HepG2 (cell line): ENCODE data around the gene SYNPO. TPM values are rescaled to one million over a fixed set of nuclear protein-coding genes. Genes with fewer than 3 reads are reported as not detected.

ENCODE experiments used
- ATAC-seq: fragments of 200-7000 bp; cut with Tn5 transposase; 3 replicates; pipeline ENCODE4 v1.9.1; 2020; ENCODE audit warnings: mild to moderate bottlenecking, moderate library complexity
- BruUV-seq: library from RNA; stranded (reverse); fragments of 400-500 nt; replicated peaks from 2 replicates; lab custom pipeline; 2021; lab: Mats Ljungman, UMichigan
- CTCF ChIA-PET: fragments of 300-600 bp; formaldehyde crosslinking; extraction: SDS; loops from one replicate; lab custom pipeline; 2021; ENCODE audit warnings: low total read pairs, inconsistent platforms, low intra/inter-chr PET ratio; lab: Yijun Ruan, JAX
- POLR2A ChIA-PET: fragments of 350-600 bp; sonication (Branson Sonifier 250); formaldehyde crosslinking; loops from one replicate; lab custom pipeline; 2020; ENCODE audit warnings: antibody characterized with exemption, inconsistent platforms; lab: Yijun Ruan, JAX
- DNase-seq: peaks from one replicate; pipeline ENCODE4 v3.0.0-alpha.2; 2015; ENCODE audit warnings: low spot score
- FAIRE-seq: peaks from 3 replicates; lab custom pipeline; 2011; peaks lifted over from hg19 to GRCh38; lab: Jason Lieb, UNC
- H2AFZ ChIP-seq: one replicate; pipeline ENCODE4 v1.6.1; 2011; ENCODE audit warnings: low read length, inconsistent platforms
- H3K27ac ChIP-seq: fragments of 300-600 bp; 3 replicates; pipeline ENCODE4 v1.8.0; 2011; ENCODE audit warnings: mixed run types, mild to moderate bottlenecking, mixed read lengths, low read length, inconsistent platforms; ENCODE audit not compliant: insufficient read depth; ENCODE audit errors: extremely low read length
- H3K27me3 ChIP-seq, 2 experiments: fragments of 200-600 bp in 1 of 2; 2 replicates in 1 of 2; 3 replicates in 1 of 2; pipeline versions ENCODE4 v1.6.0 to v1.8.0; 2011; ENCODE audit warnings: low read length in 2 of 2, mild to moderate bottlenecking in 2 of 2, moderate library complexity in 2 of 2, inconsistent platforms in 1 of 2; ENCODE audit not compliant: insufficient read depth in 2 of 2, control insufficient read depth in 1 of 2
- H3K36me3 ChIP-seq, 2 experiments: fragments of 200-600 bp in 1 of 2; replicated peaks in 1 of 2; 2 replicates in 1 of 2; 3 replicates in 1 of 2; pipeline versions ENCODE4 v1.5.1 to v1.8.0; 2011; ENCODE audit warnings: low read length in 2 of 2, inconsistent platforms in 1 of 2; ENCODE audit not compliant: insufficient read depth in 2 of 2, control insufficient read depth in 1 of 2
- H3K4me1 ChIP-seq: 2 replicates; pipeline ENCODE4 v1.5.1; 2012; ENCODE audit warnings: low read length, inconsistent platforms; ENCODE audit not compliant: insufficient read depth
- H3K4me2 ChIP-seq: 2 replicates; pipeline ENCODE4 v1.6.0; 2011; ENCODE audit warnings: low read depth, low read length, inconsistent platforms
- H3K4me3 ChIP-seq, 3 experiments: fragments of 200-600 bp in 1 of 3; sonication (generic), shearing (Covaris generic) in 1 of 3; replicated peaks in 1 of 3; 2 replicates each; pipeline ENCODE4 v1.5.1; 2011 to 2016; ENCODE audit warnings: low read length in 3 of 3, inconsistent platforms in 2 of 3, low read depth in 2 of 3, mild to moderate bottlenecking in 2 of 3, control low read depth in 1 of 3, mixed read lengths in 1 of 3; ENCODE audit not compliant: insufficient read depth in 1 of 3
- H3K79me2 ChIP-seq: one replicate; pipeline ENCODE4 v1.6.1; 2011; ENCODE audit warnings: low read length, inconsistent platforms; ENCODE audit not compliant: insufficient read depth
- H3K9ac ChIP-seq: 2 replicates; pipeline ENCODE4 v1.6.0; 2011; ENCODE audit warnings: mild to moderate bottlenecking, low read depth, low read length, inconsistent platforms; ENCODE audit not compliant: insufficient read depth
- H3K9me3 ChIP-seq: 2 replicates; pipeline ENCODE4 v1.5.1; 2012; ENCODE audit warnings: mild to moderate bottlenecking, low read length
- H4K20me1 ChIP-seq: 2 replicates; pipeline ENCODE4 v1.6.0; 2011; ENCODE audit warnings: inconsistent platforms, mild to moderate bottlenecking, low read length, moderate library complexity; ENCODE audit not compliant: insufficient read depth
- ESRRA ChIP-seq: sonication (generic); formaldehyde crosslinking; IDR thresholded peaks from 2 replicates; pipeline ENCODE4 v1.5.1; 2020; ENCODE audit warnings: mild to moderate bottlenecking, low read depth, missing genetic modification reagents
- JDP2 ChIP-seq: sonication (generic); formaldehyde crosslinking; IDR thresholded peaks from 2 replicates; pipeline ENCODE4 v1.8.1; 2022; ENCODE audit warnings: missing genetic modification reagents, borderline replicate concordance
- MZF1 ChIP-seq: sonication (generic); formaldehyde crosslinking; IDR thresholded peaks from 2 replicates; pipeline ENCODE4 v1.8.1; 2023; ENCODE audit warnings: mild to moderate bottlenecking, missing genetic modification reagents, borderline replicate concordance
- SAFB2 ChIP-seq: sonication (generic); formaldehyde crosslinking; IDR thresholded peaks from 2 replicates; pipeline ENCODE4 v1.5.1; 2020; ENCODE audit warnings: missing genetic modification reagents, low read depth, mild to moderate bottlenecking, borderline replicate concordance
- SRSF1 ChIP-seq: fragments of 200-400 bp; formaldehyde crosslinking; optimal IDR thresholded peaks from 2 replicates; pipeline ENCODE3; 2017; ENCODE audit warnings: mild to moderate bottlenecking, low read depth, low read length, moderate library complexity
- TOE1 ChIP-seq: sonication (generic); formaldehyde crosslinking; IDR thresholded peaks from 2 replicates; pipeline ENCODE4 v1.4.0; 2020; ENCODE audit warnings: mild to moderate bottlenecking, missing genetic modification reagents
- ZIK1 ChIP-seq: sonication (generic); formaldehyde crosslinking; IDR thresholded peaks from 2 replicates; pipeline ENCODE4 v1.5.0; 2020; ENCODE audit warnings: mild to moderate bottlenecking, low read depth, missing genetic modification reagents, borderline replicate concordance
- ZNF350 ChIP-seq: sonication (generic); formaldehyde crosslinking; IDR thresholded peaks from 2 replicates; pipeline ENCODE4 v1.4.0; 2020; ENCODE audit warnings: mild to moderate bottlenecking, low read depth, missing genetic modification reagents, borderline replicate concordance
- ZNF678 ChIP-seq: sonication (generic); formaldehyde crosslinking; IDR thresholded peaks from 2 replicates; pipeline ENCODE4 v1.4.0; 2020; ENCODE audit warnings: mild to moderate bottlenecking, missing genetic modification reagents
- ZNF775 ChIP-seq: sonication (generic); formaldehyde crosslinking; IDR thresholded peaks from 2 replicates; pipeline ENCODE4 v1.4.0; 2020; ENCODE audit warnings: missing genetic modification reagents, mild to moderate bottlenecking, moderate library complexity, borderline replicate concordance
- ZNF879 ChIP-seq: sonication (generic); formaldehyde crosslinking; IDR thresholded peaks from 2 replicates; pipeline ENCODE4 v1.8.1; 2023; ENCODE audit warnings: missing genetic modification reagents
- WGBS: methylation state at CpG from one replicate; pipeline ENCODE4 v1.1.6; 2017; ENCODE audit warnings: low lambda C conversion rate; 5-methylcytosine and 5-hydroxymethylcytosine counted together
- in situ Hi-C: cut with HindIII; loops from 2 replicates; pipeline ENCODE4 v1.10.0; 2017; ENCODE audit warnings: low pct_unique_long_range_greater_than_20kb; ENCODE audit not compliant: extremely low pct_ligation_motif_present
- intact Hi-C: fragments of 100-400 bp; cut with micrococcal nuclease; formaldehyde crosslinking; loops from one replicate; pipeline ENCODE4 v1.10.0; 2022; ENCODE audit not compliant: unreplicated experiment
- polyA plus RNA-seq, 8 experiments: library from polyadenylated mRNA; depleted of rRNA in 3 of 8; stranded (reverse) in 7 of 8; unstranded in 1 of 8; fragments of >200 nt; fragmentation: Illumina TruSeq in 4 of 8; extraction: Trizol in 4 of 8; gene quantifications; 2 replicates each; pipeline versions ENCODE4 v1.2.1 to v1.2.3, GENCODE V29; 2011 to 2016; ENCODE audit warnings: low read depth in 4 of 8, missing spikeins in 1 of 8, mixed read lengths in 1 of 8; ENCODE audit not compliant: insufficient read depth in 1 of 8
- total RNA-seq, 5 experiments: library from RNA; depleted of rRNA; stranded (reverse); fragments of >200 nt; fragmentation: Illumina TruSeq; extraction: Trizol; gene quantifications; 2 replicates each; pipeline ENCODE4 v1.2.3, GENCODE V29; 2016; ENCODE audit warnings: low read depth in 1 of 5
- TF ChIP-seq, protein P1 (sequence below): sonication (generic); formaldehyde crosslinking; IDR thresholded peaks from 2 replicates; pipeline ENCODE4 v1.8.1; 2023; ENCODE audit warnings: mild to moderate bottlenecking, moderate library complexity, missing genetic modification reagents
- TF ChIP-seq, protein P2 (sequence below): sonication (generic); formaldehyde crosslinking; IDR thresholded peaks from 2 replicates; pipeline ENCODE4 v1.5.1; 2020; ENCODE audit warnings: missing genetic modification reagents, mild to moderate bottlenecking, borderline replicate concordance
- TF ChIP-seq, protein P3 (sequence below): fragments of 450-650 bp; IDR thresholded peaks from 2 replicates; pipeline ENCODE4 v1.6.1; 2017

The SYNPO gene
- total and polyA plus RNA-seq, 2 of the 13 experiments (the other 11 are each of a cell fraction or from before 2014, with no cell fraction given) = 0.09 to 0.30 TPM

DNA sequence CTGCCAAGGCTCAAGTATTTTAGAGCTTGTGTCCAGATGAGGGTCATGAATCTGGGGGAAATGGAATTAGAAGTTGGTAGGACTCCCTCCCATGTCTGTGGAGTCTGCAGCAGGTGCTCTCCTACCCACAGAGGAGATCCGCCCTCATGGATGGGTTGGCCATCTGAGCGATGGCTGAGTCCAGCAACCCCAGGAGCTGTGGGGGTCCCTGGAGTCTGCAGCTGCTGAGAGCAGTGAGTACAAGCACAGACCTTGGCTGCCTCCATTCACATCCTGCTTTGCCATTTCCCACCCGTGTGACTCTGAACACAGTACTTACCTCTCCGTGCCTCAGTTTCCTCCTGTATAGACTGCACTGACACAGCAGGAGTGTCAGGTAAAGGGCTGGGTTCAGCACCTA is 25.8 kb upstream of the SYNPO start:
- FAIRE-seq (no peak), DNase-seq (no peak), ATAC-seq (no peak)
- Histone ChIP-seq H3K36me3 (no peaks in the 10 kb centered on the region), H3K9ac (no peak overlapping the region), H3K4me1 (peaks cover 70% of the 10 kb centered on the region), H3K4me3 (no peak overlapping the region), H4K20me1 (no peaks in the 10 kb centered on the region), H3K27me3 (peaks cover 0 to 26% of the 10 kb centered on the region in 2 experiments; a peak in 2 of 5 replicates), H3K9me3 (no peaks in the 10 kb centered on the region), H3K79me2 (no peaks in the 10 kb centered on the region), H2AFZ (no peak overlapping the region), H3K4me2 (no peak overlapping the region), H3K27ac (no peak overlapping the region)
- BruUV-seq = no TSS peak
- WGBS = 100% methylated on average over 2 of the region's 4 CpGs
- TF ChIP-seq ZNF879 (CRISPR knock-in tag) (no peak), TOE1 (CRISPR knock-in tag) (no peak), ZIK1 (CRISPR knock-in tag) (no peak), ZNF775 (no peak), ZNF678 (CRISPR knock-in tag) (no peak), ZNF350 (CRISPR knock-in tag) (no peak), SAFB2 (CRISPR knock-in tag) (no peak), JDP2 (no peak), ESRRA (CRISPR knock-in tag) (no peak), SRSF1 (no peak), MZF1 (CRISPR knock-in tag) (no peak)
- TF ChIP-seq, protein P1, sequence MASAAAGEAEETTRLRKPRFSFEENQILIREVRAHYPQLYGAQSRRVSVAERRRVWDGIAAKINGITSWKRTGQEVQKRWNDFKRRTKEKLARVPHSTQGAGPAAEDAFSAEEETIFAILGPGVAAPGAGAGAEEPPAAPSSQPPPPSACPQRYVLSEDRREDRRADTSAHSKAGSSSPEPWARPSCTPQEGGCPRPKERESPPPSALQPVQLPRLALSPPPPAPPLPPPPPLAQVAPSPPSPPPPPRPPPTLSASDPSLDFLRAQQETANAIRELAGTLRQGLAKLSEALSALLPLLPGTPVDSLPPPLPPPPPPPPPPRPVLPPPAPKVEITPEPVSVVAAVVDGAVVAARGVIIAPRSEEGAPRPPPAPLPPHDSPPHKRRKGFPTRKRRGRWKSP = no peak
- TF ChIP-seq, protein P2, sequence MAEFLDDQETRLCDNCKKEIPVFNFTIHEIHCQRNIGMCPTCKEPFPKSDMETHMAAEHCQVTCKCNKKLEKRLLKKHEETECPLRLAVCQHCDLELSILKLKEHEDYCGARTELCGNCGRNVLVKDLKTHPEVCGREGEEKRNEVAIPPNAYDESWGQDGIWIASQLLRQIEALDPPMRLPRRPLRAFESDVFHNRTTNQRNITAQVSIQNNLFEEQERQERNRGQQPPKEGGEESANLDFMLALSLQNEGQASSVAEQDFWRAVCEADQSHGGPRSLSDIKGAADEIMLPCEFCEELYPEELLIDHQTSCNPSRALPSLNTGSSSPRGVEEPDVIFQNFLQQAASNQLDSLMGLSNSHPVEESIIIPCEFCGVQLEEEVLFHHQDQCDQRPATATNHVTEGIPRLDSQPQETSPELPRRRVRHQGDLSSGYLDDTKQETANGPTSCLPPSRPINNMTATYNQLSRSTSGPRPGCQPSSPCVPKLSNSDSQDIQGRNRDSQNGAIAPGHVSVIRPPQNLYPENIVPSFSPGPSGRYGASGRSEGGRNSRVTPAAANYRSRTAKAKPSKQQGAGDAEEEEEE (CRISPR knock-in tag) = no peak
- TF ChIP-seq, protein P3, sequence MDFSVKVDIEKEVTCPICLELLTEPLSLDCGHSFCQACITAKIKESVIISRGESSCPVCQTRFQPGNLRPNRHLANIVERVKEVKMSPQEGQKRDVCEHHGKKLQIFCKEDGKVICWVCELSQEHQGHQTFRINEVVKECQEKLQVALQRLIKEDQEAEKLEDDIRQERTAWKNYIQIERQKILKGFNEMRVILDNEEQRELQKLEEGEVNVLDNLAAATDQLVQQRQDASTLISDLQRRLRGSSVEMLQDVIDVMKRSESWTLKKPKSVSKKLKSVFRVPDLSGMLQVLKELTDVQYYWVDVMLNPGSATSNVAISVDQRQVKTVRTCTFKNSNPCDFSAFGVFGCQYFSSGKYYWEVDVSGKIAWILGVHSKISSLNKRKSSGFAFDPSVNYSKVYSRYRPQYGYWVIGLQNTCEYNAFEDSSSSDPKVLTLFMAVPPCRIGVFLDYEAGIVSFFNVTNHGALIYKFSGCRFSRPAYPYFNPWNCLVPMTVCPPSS = no peak
- intact Hi-C loops (no loop called here), in situ Hi-C loops (no loop called here)
- ChIA-PET POLR2A (interaction anchor here (1.2 kb wide), 1 partner anchor 86 kb away, joined by 4 read pairs; the partner anchor contains the start of gene RBM22), CTCF (no interaction called here)
